Head of caudate nucleus (tissue), 42 donors: ENCODE results near the gene CACNB4.
A peak's percentile ranks its signal among the peaks of the same experiment; 100 is the strongest.
"Not testable (repeated sequence)": the region's sequence is repeated elsewhere in the genome, so short reads cannot be mapped to it uniquely, and the experiment has no call there.

Experiments used
- DNase-seq, 42 donors: peaks; one replicate each; pipeline versions ENCODE4 v3.0.0 to v3.0.0-alpha.2; 2020 to 2021; ENCODE audit warnings: mixed read lengths in 7 of 42
- intact Hi-C: fragments of 100-400 bp; cut with DNase I; formaldehyde crosslinking; loops from one replicate; pipeline ENCODE4 v1.15.0; 2022

The CACNB4 gene

DNA sequence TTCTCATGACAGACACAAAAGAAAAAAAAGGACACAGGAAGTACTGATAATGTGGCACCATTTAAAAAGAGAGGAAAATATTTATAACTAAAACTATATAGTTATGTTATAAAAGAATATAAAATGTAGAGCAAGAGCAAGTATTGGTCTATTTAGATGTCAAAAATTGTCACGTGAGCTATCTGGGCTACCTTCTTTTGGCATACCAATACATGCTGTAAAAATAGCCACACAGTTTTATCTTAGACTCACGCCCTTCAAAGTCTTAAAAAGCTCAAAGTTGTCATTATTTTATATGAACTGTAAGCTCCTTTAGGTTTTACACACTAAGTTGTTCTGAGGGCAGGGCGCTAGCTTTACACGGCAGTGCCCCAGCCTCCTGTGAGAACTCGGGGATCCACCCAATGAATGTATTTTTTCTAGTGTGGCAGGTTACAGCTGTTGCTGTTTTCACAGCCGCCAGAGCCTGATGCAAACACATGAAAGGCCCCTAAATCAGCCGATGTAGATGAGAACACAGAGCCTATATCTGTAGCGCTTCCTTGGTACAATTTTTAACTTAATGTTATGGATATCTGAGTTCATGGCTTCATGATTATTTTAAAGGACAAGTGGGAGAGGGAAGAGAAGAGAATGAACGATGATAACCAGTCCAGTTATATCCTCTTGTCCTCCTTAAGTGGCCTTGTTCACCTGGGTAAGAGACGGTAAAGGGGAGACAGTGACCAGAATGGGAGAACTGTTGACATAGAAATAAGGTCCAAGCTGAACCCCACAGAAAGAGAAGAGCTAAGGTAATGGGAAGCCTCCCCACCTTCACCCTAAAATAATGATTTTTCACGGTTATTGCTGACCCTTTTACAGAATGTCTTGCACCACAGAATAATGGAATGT is 130.8 kb downstream of the CACNB4 start:
- peak in 1 of 42 donors; percentile 14 for DNase-seq
- intact Hi-C loops, result no loop called here

- DNase-seq, result no peak
- intact Hi-C loops, result no loop called here
Observed at GRCh38 chr2:151965884-151966283, 133.0 kb downstream of the CACNB4 start.

DNA sequence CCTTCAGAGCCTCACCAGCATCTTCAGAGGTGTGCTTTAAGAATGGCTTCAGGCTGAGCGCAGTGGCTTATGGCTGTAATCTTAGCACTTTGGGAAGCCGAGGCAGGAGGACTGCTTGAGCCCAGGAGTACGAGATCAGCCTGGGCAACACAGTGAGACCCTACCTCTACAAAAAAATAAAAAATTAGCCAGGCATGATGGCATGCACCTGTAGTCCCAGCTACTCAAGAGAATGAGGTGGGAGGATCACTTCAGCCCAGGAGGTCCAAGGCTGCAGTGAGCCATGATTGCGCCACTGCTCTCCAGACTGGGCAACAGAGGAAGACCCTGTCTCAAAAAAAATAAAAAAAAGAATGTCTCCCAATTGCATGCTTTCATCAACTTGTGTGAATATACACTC is 137.3 kb downstream of the CACNB4 start:
- DNase-seq, result no peak
- intact Hi-C loops, result no loop called here

DNA sequence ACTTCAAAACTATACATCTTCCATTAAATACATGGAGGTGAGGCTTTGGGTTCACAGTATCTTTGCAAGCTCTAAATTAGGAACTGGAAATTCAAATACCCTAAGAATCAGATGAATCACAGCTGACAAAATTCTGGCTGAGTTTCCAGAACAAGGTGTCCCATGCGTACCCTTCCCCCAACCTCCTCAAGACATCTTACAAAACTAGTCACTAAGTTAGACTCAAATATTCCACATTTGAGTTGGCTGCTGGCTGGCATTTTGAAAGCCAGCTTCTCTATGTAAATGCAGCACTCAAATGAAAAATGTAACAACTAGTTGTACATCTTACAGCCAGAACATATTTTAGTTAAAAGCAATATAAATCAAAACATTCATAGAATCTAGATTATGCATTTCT is 139.6 kb downstream of the CACNB4 start:
- intact Hi-C loops, result no loop called here

DNA sequence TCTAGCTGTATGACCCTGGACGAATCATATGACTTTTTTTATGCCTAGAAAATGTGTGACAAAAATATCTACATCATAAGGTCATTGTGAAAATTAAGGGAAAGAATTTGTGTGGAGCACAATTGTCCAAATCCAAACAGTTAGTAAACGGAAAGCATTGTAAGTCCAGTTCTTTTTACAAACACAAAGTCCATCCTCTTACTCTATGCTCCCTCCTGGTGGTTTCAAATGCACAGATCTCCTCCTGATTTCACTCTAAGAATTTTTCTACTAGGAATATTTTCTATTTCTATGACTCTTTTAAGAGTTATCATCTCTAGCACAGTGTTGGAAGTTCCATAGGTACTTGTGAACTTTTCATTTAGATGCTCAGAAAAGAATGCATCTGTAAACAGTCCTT is 145.4 kb downstream of the CACNB4 start:
- intact Hi-C loops, result no loop called here
- no peak for DNase-seq

More for the DNA sequence above, 139.6 kb downstream of the CACNB4 start:
- peak in 33 of 42 donors; percentile 23 to 77 (median 59) for DNase-seq

GRCh38 chr2:151952691-151953456 is 146.0 kb downstream of the CACNB4 start:
- DNase-seq, result no peak
- intact Hi-C loops, result no loop called here

DNA sequence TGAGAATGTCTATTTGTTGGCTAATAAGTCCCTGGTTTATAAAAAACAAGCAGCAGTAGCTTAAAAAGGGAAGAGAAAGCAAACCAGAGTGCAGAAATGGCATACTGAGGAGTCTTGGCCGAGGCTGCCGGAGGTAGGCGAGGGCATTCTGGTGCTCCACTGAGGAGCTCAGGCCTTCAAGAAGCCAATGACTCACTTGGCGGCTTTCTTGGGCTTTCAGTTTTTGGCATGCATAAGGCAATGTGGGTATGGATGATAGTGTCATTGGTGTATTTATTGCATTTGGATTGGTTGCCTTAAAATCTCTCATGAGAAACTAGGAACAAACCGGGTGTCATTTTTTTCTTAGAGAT is 151.1 kb downstream of the CACNB4 start:
- intact Hi-C loops, result no loop called here
- peak in 29 of 42 donors; percentile 16 to 87 (median 55) for DNase-seq

GRCh38 chr2:151946899-151947812 is 151.7 kb downstream of the CACNB4 start:
- DNase-seq, result peak in 17 of 42 donors; percentile 21 to 68 (median 40)
- intact Hi-C loops, result no loop called here

DNA sequence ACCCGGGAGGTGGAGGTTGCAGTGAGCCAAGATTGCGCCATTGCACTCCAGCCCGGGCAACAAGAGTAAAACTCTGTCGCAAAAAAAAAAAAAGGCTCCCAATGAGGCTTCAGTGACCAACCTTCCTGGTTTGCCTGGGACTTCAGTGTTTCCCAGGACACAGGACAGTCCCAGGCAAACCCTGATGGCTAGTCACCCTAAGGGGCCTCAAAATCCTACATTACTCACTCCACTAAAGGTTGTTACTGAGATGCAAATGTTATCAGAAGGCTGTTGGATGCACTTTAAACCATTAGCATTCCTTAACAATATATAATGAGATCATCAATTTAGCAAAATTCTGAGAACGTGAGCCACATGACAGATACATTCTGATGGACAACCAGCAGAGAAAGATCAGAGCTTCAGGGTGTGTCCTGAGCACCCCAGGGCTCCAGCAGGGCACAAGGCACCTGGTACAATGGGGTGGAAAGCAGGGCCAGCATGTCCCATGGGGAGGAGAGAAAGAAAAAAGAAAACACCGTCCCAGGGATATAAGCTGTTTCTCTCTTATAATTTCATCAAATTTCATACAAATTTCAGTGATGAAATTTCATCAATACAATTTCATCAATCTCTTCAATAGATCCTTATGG is 152.5 kb downstream of the CACNB4 start:
- no peak for DNase-seq
- intact Hi-C loops, result no loop called here

- intact Hi-C loops, result no loop called here
- no peak for DNase-seq
Observed at GRCh38 chr2:151945602-151946001, 153.2 kb downstream of the CACNB4 start.

- DNase-seq, result no peak
- intact Hi-C loops, result no loop called here
Observed at GRCh38 chr2:151945186-151945585, 153.7 kb downstream of the CACNB4 start.

DNA sequence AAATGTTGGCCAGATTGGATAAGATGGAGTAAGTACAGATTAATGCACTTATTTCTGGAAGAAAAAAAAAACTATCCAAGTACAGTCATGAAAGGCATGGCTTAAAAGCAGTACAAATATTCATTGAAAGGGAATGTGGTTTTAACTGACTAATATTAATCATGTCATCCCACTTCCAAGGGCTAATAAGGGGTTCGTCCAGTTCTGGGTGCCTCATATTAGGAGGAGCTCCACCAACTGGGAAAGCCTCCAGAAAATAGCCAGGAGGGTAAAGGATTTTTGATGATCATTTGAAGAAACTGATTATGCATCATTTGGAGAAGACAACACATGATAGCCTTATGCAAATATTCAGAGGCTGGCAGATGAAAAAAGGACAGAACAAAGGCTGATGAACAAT is 155.4 kb downstream of the CACNB4 start:
- DNase-seq, result no peak
- intact Hi-C loops, result no loop called here

- intact Hi-C loops, DNase-seq: not testable (repeated sequence)
Observed at GRCh38 chr2:151942540-151943205, 156.2 kb downstream of the CACNB4 start.

- intact Hi-C loops, result no loop called here
- DNase-seq, result no peak
Observed at GRCh38 chr2:151937966-151938365, 160.9 kb downstream of the CACNB4 start.

DNA sequence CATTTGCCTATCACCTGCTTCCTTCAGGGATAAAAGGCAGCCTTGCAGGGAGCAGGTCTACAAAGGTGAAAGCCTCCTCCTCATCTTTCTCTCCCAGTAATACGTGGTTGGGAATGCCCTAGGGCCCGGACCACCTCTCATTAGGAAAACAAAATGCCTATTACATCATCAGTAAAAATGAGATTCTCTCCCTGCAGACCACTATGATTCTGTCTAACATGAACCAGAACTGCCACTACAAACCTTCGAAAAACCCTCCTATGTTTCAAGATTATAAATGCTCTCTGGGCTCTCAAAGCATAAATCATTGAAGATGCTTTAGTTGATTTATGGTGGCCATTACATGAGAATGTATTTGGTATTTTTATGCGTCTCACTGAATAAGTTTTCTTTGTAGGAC is 162.2 kb downstream of the CACNB4 start:
- DNase-seq, result no peak
- intact Hi-C loops, result no loop called here

- no peak for DNase-seq
- intact Hi-C loops, result no loop called here
Observed at GRCh38 chr2:151933266-151933804, 165.5 kb downstream of the CACNB4 start.

GRCh38 chr2:151931756-151932155 is 167.1 kb downstream of the CACNB4 start:
- no peak for DNase-seq

DNA sequence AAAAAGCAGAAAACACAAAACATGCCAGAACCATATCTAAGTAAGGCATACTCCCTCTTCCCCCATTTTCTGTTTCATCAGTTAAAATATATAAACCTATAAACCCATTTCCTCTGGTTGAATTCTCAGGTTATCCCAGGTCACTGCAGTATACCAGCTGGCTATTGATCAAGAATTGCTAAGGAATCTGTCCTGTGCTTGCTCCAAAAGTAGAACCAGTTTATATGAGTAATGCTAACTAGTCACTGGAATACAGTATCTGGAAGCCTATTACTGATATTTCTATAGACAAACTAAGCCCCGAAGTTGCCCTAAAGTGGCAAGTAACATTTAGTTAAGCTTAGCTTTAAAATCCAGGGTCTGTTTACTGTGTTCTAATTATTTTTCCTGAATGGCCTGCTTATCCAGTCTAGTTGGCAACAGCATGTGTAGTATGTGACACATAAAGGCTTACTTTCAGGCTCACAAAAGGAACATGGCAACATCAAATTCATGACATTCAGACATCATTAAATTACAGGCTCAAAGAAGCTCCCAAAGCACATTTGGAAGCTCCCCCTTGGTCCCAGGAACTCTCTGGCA is 167.7 kb downstream of the CACNB4 start:
- DNase-seq, result no peak
- intact Hi-C loops, result no loop called here

More at GRCh38 chr2:151931756-151932155, 167.1 kb downstream of the CACNB4 start:
- intact Hi-C loops, result no loop called here
